Astrocyte of the cerebellum (primary cell): ENCODE results near the gene GOLGA6L7.
A peak's percentile ranks its signal among the peaks of the same experiment; 100 is the strongest.

Experiments used
- DNase-seq: peaks from one replicate; pipeline ENCODE4 v3.0.0-alpha.2; 2011; ENCODE audit warnings: low read depth
- H3K4me3 ChIP-seq: 2 replicates; pipeline ENCODE4 v1.5.1; 2011; ENCODE audit warnings: mild to moderate bottlenecking, low read depth, low read length, moderate library complexity
- CTCF ChIP-seq: IDR thresholded peaks from 2 replicates; pipeline ENCODE4 v1.5.1; 2012; ENCODE audit warnings: low read length, low read depth, moderate library complexity, mild to moderate bottlenecking; ENCODE audit errors: missing control alignments
- in situ Hi-C: cut with HindIII; loops from 2 replicates; pipeline ENCODE4 v1.10.0; 2017; ENCODE audit warnings: low sequenced_read_pairs

Gene GOLGA6L7

GRCh38 chr15:28881600-28881999 lies 33.2 kb upstream of the GOLGA6L7 start:
- TF ChIP-seq CTCF = no peak
- in situ Hi-C loops = no loop called here
- no peak overlapping the region for H3K4me3 ChIP-seq
- no peak for DNase-seq

- TF ChIP-seq CTCF = peak; percentile 14
- in situ Hi-C loops = no loop called here
- no peak overlapping the region for H3K4me3 ChIP-seq
- no peak for DNase-seq
Observed at GRCh38 chr15:28881170-28881569, 32.7 kb upstream of the GOLGA6L7 start.

- in situ Hi-C loops = no loop called here
- H3K4me3 ChIP-seq = no peak overlapping the region
- DNase-seq = no peak
- no peak for TF ChIP-seq CTCF
Observed at GRCh38 chr15:28880680-28881079, 32.2 kb upstream of the GOLGA6L7 start.

GRCh38 chr15:28879551-28879950 lies 31.1 kb upstream of the GOLGA6L7 start:
- in situ Hi-C loops = no loop called here
- no peak overlapping the region for H3K4me3 ChIP-seq
- no peak for DNase-seq
- no peak for TF ChIP-seq CTCF

- H3K4me3 ChIP-seq = no peak overlapping the region
- no peak for DNase-seq
- TF ChIP-seq CTCF = no peak
- in situ Hi-C loops = no loop called here
Observed at GRCh38 chr15:28878209-28878608, 29.8 kb upstream of the GOLGA6L7 start.

- no peak for DNase-seq
- in situ Hi-C loops = no loop called here
- no peak for TF ChIP-seq CTCF
- no peak overlapping the region for H3K4me3 ChIP-seq
Observed at GRCh38 chr15:28876845-28877185, 28.4 kb upstream of the GOLGA6L7 start.

GRCh38 chr15:28876131-28876844 lies 27.8 kb upstream of the GOLGA6L7 start:
- no peak for TF ChIP-seq CTCF
- no peak overlapping the region for H3K4me3 ChIP-seq
- DNase-seq = no peak
- in situ Hi-C loops = no loop called here
